ENCODE data around the gene CRLF2. TPM values are rescaled to one million over a fixed set of nuclear protein-coding genes. Genes with fewer than 3 reads are reported as not detected.
"Not testable (repeated sequence)": the region's sequence is repeated elsewhere in the genome, so short reads cannot be mapped to it uniquely, and the experiment has no call there.

CRLF2 gene
- total and polyA plus RNA-seq, 10 of the 15 experiments (the other 5 are each of a cell fraction or from before 2014, with no cell fraction given): 2.7 to 7.2 (median 4.5) TPM

- H3K4me2 ChIP-seq (ENCODE audit: control insufficient read depth, insufficient read depth); H2AFZ ChIP-seq (ENCODE audit: control insufficient read depth, low read depth, low read length); H3K9ac ChIP-seq (ENCODE audit: control insufficient read depth, insufficient read depth, low read length); POLR2A ChIA-PET; H4K20me1 ChIP-seq (ENCODE audit: control insufficient read depth, insufficient read depth); intact Hi-C loops (cut with micrococcal nuclease; ENCODE audit: unreplicated experiment); H3K27ac ChIP-seq (ENCODE audit: control insufficient read depth, insufficient read depth); H3K36me3 ChIP-seq (ENCODE audit: control insufficient read depth in 2 of 2, insufficient read depth in 2 of 2, low read length in 1 of 2); H3K27me3 ChIP-seq (replicated peaks in 1 of 2; ENCODE audit: control insufficient read depth in 2 of 2, insufficient read depth in 2 of 2, low read length in 1 of 2); SMC1A ChIA-PET (ENCODE audit: uncharacterized antibody, unreplicated experiment); H3K4me3 ChIP-seq; H3K9me3 ChIP-seq (replicated peaks; ENCODE audit: control insufficient read depth, insufficient read depth, low read length); RAD21 ChIA-PET (ENCODE audit: unreplicated experiment); H3K79me2 ChIP-seq (ENCODE audit: control insufficient read depth, insufficient read depth, low read length); BruUV-seq (replicated peaks); ATAC-seq; H3K4me1 ChIP-seq (ENCODE audit: control insufficient read depth, insufficient read depth, low read length); in situ Hi-C loops (cut with MboI); FAIRE-seq; CTCF ChIA-PET; DNase-seq (ENCODE audit: low read depth, low spot score): not testable (repeated sequence)
- 67% methylated on average over 7 of the region's 9 CpGs for WGBS (ENCODE audit: insufficient coverage, insufficient replicate concordance, low lambda C conversion rate, missing lambda C conversion rate)
These were observed 49.3 kb upstream of the CRLF2 start for GRCh38 chrX:1261771-1262170.

GRCh38 chrX:1261285-1261684 is 48.8 kb upstream of the CRLF2 start:
- Histone ChIP-seq H3K27ac (ENCODE audit: control insufficient read depth, insufficient read depth) (no peak overlapping the region), H3K4me2 (ENCODE audit: control insufficient read depth, insufficient read depth) (no peak overlapping the region), H3K27me3 (replicated peaks in 1 of 2; ENCODE audit: control insufficient read depth in 2 of 2, insufficient read depth in 2 of 2, low read length in 1 of 2) (no peaks in the 10 kb centered on the region), H3K36me3 (ENCODE audit: control insufficient read depth in 2 of 2, insufficient read depth in 2 of 2, low read length in 1 of 2) (no peaks in the 10 kb centered on the region), H3K9me3 (replicated peaks; ENCODE audit: control insufficient read depth, insufficient read depth, low read length) (no peaks in the 10 kb centered on the region), H3K79me2 (ENCODE audit: control insufficient read depth, insufficient read depth, low read length) (no peaks in the 10 kb centered on the region), H3K4me1 (ENCODE audit: control insufficient read depth, insufficient read depth, low read length) (no peaks in the 10 kb centered on the region), H3K4me3 (no peak overlapping the region), H3K9ac (ENCODE audit: control insufficient read depth, insufficient read depth, low read length) (no peak overlapping the region), H2AFZ (ENCODE audit: control insufficient read depth, low read depth, low read length) (no peak overlapping the region), H4K20me1 (ENCODE audit: control insufficient read depth, insufficient read depth) (no peaks in the 10 kb centered on the region)
- ChIA-PET SMC1A (ENCODE audit: uncharacterized antibody, unreplicated experiment) (no interaction called here), RAD21 (ENCODE audit: unreplicated experiment) (no interaction called here), CTCF (no interaction called here), POLR2A (no interaction called here)
- DNase-seq (ENCODE audit: low read depth, low spot score) (no peak), ATAC-seq (no peak), FAIRE-seq (no peak)
- TF ChIP-seq SREBF1 (IDR thresholded peaks at IDR 0.05; ENCODE audit: low read length): no peak
- no peak for TF ChIP-seq EGR1 (IDR thresholded peaks at IDR 0.05; ENCODE audit: borderline replicate concordance in 1 of 2, low read depth in 2 of 2, low read length in 2 of 2)
- no peak for TF ChIP-seq PKNOX1 (IDR thresholded peaks at IDR 0.05)
- no peak for TF ChIP-seq EED (IDR thresholded peaks at IDR 0.05; ENCODE audit: low read depth)
- TF ChIP-seq BACH1 (IDR thresholded peaks at IDR 0.05; ENCODE audit: borderline replicate concordance): no peak
- TF ChIP-seq YBX1 (IDR thresholded peaks at IDR 0.05): no peak
- no peak for TF ChIP-seq TCF12 (IDR thresholded peaks at IDR 0.05; ENCODE audit: low read depth, low read length)
- no peak for TF ChIP-seq MEF2B (IDR thresholded peaks at IDR 0.05; ENCODE audit: partially characterized antibody, poor library complexity, severe bottlenecking)
- TF ChIP-seq KAT2A (conservative IDR thresholded peaks at IDR 0.05; ENCODE audit: control insufficient read depth, low read depth, low read length): no peak
- no peak for TF ChIP-seq MTA2 (IDR thresholded peaks at IDR 0.05; ENCODE audit: low read depth)
- no peak for TF ChIP-seq JUNB (IDR thresholded peaks at IDR 0.05)
- TF ChIP-seq SRF (IDR thresholded peaks at IDR 0.05; ENCODE audit: low read depth in 2 of 2, low read length in 2 of 2): no peak
- TF ChIP-seq ZNF274 (IDR thresholded peaks at IDR 0.05; ENCODE audit: insufficient read depth, insufficient read length): no peak
- in situ Hi-C loops (cut with MboI) (no loop called here), intact Hi-C loops (cut with micrococcal nuclease; ENCODE audit: unreplicated experiment) (no loop called here)
- no TSS peak for BruUV-seq (replicated peaks)
- 38% methylated on average over 5 of the region's 5 CpGs for WGBS (ENCODE audit: insufficient coverage, insufficient replicate concordance, low lambda C conversion rate, missing lambda C conversion rate)

All from GM12878 (cell line).